A549 (cell line): ENCODE results near the gene SLC66A2. TPM values are rescaled to one million over a fixed set of nuclear protein-coding genes. Genes with fewer than 3 reads are reported as not detected.

Experiments
- ATAC-seq, 2 experiments: fragments of 200-7000 bp in 1 of 2; fragments of >200 bp in 1 of 2; cut with Nextera tagmentation in 1 of 2; cut with Tn5 transposase in 1 of 2; 3 replicates each; pipeline versions ENCODE4 v1.8.0 to v1.9.1; 2018 to 2020; ENCODE audit warnings: mild to moderate bottlenecking in 1 of 2, moderate library complexity in 1 of 2
- CTCF ChIA-PET: fragments of 300-600 bp; sonication (Branson Sonifier 250); formaldehyde crosslinking; extraction: SDS; loops from one replicate; lab custom pipeline; 2021; ENCODE audit warnings: antibody characterized with exemption, inconsistent platforms; lab: Yijun Ruan, JAX
- POLR2A ChIA-PET: fragments of 350-600 bp; formaldehyde crosslinking; extraction: SDS; loops from one replicate; lab custom pipeline; 2021; ENCODE audit warnings: antibody characterized with exemption, inconsistent platforms; lab: Yijun Ruan, JAX
- DNase-seq, 2 experiments: peaks; one replicate each; pipeline versions ENCODE4 v3.0.0 to v3.0.0-alpha.2; 2011 to 2016; ENCODE audit warnings: low read depth in 1 of 2, low spot score in 1 of 2
- FAIRE-seq: peaks from 2 replicates; lab custom pipeline; 2011; peaks lifted over from hg19 to GRCh38; lab: Jason Lieb, UNC
- H3K27ac ChIP-seq, 2 experiments: fragments of >200 bp; sonication (Bioruptor Twin); formaldehyde crosslinking; 3 replicates each; pipeline ENCODE4 v1.5.1; 2016 to 2017
- H3K4me1 ChIP-seq: fragments of >200 bp; sonication (Bioruptor Twin); formaldehyde crosslinking; 3 replicates; pipeline ENCODE4 v1.6.1; 2016
- H3K4me2 ChIP-seq: fragments of >200 bp; sonication (Bioruptor Twin); formaldehyde crosslinking; 3 replicates; pipeline ENCODE4 v1.6.1; 2016
- H3K4me3 ChIP-seq: fragments of >200 bp; sonication (Bioruptor Twin); formaldehyde crosslinking; 3 replicates; pipeline ENCODE4 v1.5.1; 2016
- H3K9me3 ChIP-seq: fragments of >200 bp; sonication (Bioruptor Twin); formaldehyde crosslinking; 3 replicates; pipeline ENCODE4 v1.6.1; 2016
- ATOH8 ChIP-seq: fragments of 250-450 bp; sonication (Bioruptor Pico); IDR thresholded peaks from 2 replicates; pipeline ENCODE4 v1.5.0; 2020; ENCODE audit warnings: low read depth, mild to moderate bottlenecking, moderate library complexity
- CBX2 ChIP-seq: fragments of 200-600 bp; sonication (generic); IDR thresholded peaks from 2 replicates; pipeline ENCODE4 v1.6.1; 2016; ENCODE audit warnings: low read depth, mild to moderate bottlenecking, borderline replicate concordance
- CBX8 ChIP-seq: fragments of 200-600 bp; sonication (generic); IDR thresholded peaks from 2 replicates; pipeline ENCODE4 v1.6.1; 2016
- CHD2 ChIP-seq: fragments of 150-350 bp; IDR thresholded peaks from 2 replicates; pipeline ENCODE4 v1.6.1; 2014; ENCODE audit warnings: low read length; ENCODE audit not compliant: partially characterized antibody
- E2F6 ChIP-seq: IDR thresholded peaks from 2 replicates; pipeline ENCODE4 v1.6.1; 2012; ENCODE audit warnings: low read depth, borderline replicate concordance
- FOSL2 ChIP-seq, 2 experiments: fragments of 450-650 bp in 1 of 2; fragments of >200 bp in 1 of 2; sonication (Bioruptor Twin) in 1 of 2; formaldehyde crosslinking; IDR thresholded peaks; 2 replicates each; pipeline versions ENCODE4 v1.5.0 to v1.6.1; 2016 to 2020; ENCODE audit warnings: mild to moderate bottlenecking in 1 of 2, moderate library complexity in 1 of 2
- HEYL ChIP-seq: fragments of 250-450 bp; sonication (Bioruptor Pico); IDR thresholded peaks from 2 replicates; pipeline ENCODE4 v1.8.0; 2021; ENCODE audit warnings: mild to moderate bottlenecking, moderate library complexity
- HMGXB4 ChIP-seq: fragments of 250-450 bp; sonication (Bioruptor Pico); IDR thresholded peaks from 2 replicates; pipeline ENCODE4 v1.5.0; 2021; ENCODE audit warnings: mild to moderate bottlenecking, moderate library complexity, borderline replicate concordance
- HOXA7 ChIP-seq: fragments of 250-450 bp; sonication (Bioruptor Pico); IDR thresholded peaks from 2 replicates; pipeline ENCODE4 v1.5.0; 2020; ENCODE audit warnings: mild to moderate bottlenecking, moderate library complexity
- HOXB5 ChIP-seq: fragments of 250-450 bp; sonication (Bioruptor Pico); IDR thresholded peaks from 2 replicates; pipeline ENCODE4 v1.5.0; 2020; ENCODE audit warnings: mild to moderate bottlenecking, moderate library complexity
- KDM5A ChIP-seq: fragments of 200-600 bp; sonication (generic); IDR thresholded peaks from 2 replicates; pipeline ENCODE4 v1.6.1; 2016; ENCODE audit warnings: antibody characterized with exemption, mild to moderate bottlenecking
- MAX ChIP-seq: IDR thresholded peaks from 2 replicates; pipeline ENCODE4 v1.6.1; 2012
- MAZ ChIP-seq: fragments of 150-350 bp; IDR thresholded peaks from 2 replicates; pipeline ENCODE4 v1.6.1; 2014; ENCODE audit warnings: antibody characterized with exemption, low read depth, low read length, borderline replicate concordance
- NR3C1 ChIP-seq: fragments of >200 bp; sonication (Bioruptor Twin); formaldehyde crosslinking; IDR thresholded peaks from 3 replicates; pipeline ENCODE4 v1.6.1; 2017
- POLR2A ChIP-seq: IDR thresholded peaks from 2 replicates; pipeline ENCODE4 v1.6.1; 2012; ENCODE audit warnings: mild to moderate bottlenecking, low read length
- ZC3H11A ChIP-seq: fragments of 450-650 bp; IDR thresholded peaks from 2 replicates; pipeline ENCODE4 v1.6.1; 2014; ENCODE audit warnings: antibody characterized with exemption, mild to moderate bottlenecking
- WGBS: methylation state at CpG from one replicate; pipeline ENCODE4 v1.1.6; 2017; ENCODE audit errors: missing lambda C conversion rate; 5-methylcytosine and 5-hydroxymethylcytosine counted together
- polyA plus RNA-seq, 4 experiments: library from polyadenylated mRNA; depleted of rRNA in 3 of 4; stranded (reverse); fragments of >200 nt; fragmentation: RNase III in 1 of 4; extraction: RNeasy Plus Mini Kit Qiagen cat#74134 plus additional on column Dnase treatment in 1 of 4; gene quantifications; 2 replicates in 3 of 4; 3 replicates in 1 of 4; pipeline ENCODE4 v1.2.3, GENCODE V29; 2011 to 2017

Gene SLC66A2
- polyA plus RNA-seq, 2 of the 4 experiments (the other 2 are of a cell fraction), result 4.8 to 11.5 TPM

GRCh38 chr18:79899609-79900445, 51.6 kb downstream of the SLC66A2 start:
- H3K4me3 ChIP-seq, result no peak overlapping the region
- no peak overlapping the region for H3K4me2 ChIP-seq
- no peak overlapping the region for H3K27ac ChIP-seq
- 96% methylated on average over 22 of the region's 53 CpGs for WGBS
- H3K9me3 ChIP-seq, result peaks cover 34% of the 10 kb centered on the region
- POLR2A ChIA-PET, result no interaction called here
- H3K4me1 ChIP-seq, result no peaks in the 10 kb centered on the region
- ATAC-seq, result no peak
- TF ChIP-seq HMGXB4, result no peak
- TF ChIP-seq KDM5A, result no peak
- TF ChIP-seq POLR2A, result no peak
- no peak for TF ChIP-seq NR3C1
- TF ChIP-seq HOXB5 (CRISPR knock-in tag), result no peak
- TF ChIP-seq E2F6, result no peak
- TF ChIP-seq ZC3H11A, result no peak
- TF ChIP-seq CHD2, result no peak
- TF ChIP-seq HOXA7, result no peak
- TF ChIP-seq CBX2, result no peak
- TF ChIP-seq CBX8, result no peak
- TF ChIP-seq MAZ, result no peak
- no peak for TF ChIP-seq HEYL
- no peak for TF ChIP-seq FOSL2 (IDR thresholded peaks at IDR 0.05)
- no peak for TF ChIP-seq FOSL2 (CRISPR knock-in tag; IDR thresholded peaks at IDR 0.05)
- TF ChIP-seq ATOH8, result no peak
- TF ChIP-seq MAX, result no peak
- CTCF ChIA-PET, result no interaction called here
- no peak for DNase-seq
- no peak for FAIRE-seq

GRCh38 chr18:79898952-79899608, 52.4 kb downstream of the SLC66A2 start:
- ATAC-seq (no peak), FAIRE-seq (no peak), DNase-seq (no peak)
- 96% methylated on average over 19 of the region's 70 CpGs for WGBS
- Histone ChIP-seq H3K4me1 (no peaks in the 10 kb centered on the region), H3K9me3 (peaks cover 34% of the 10 kb centered on the region), H3K4me3 (no peak overlapping the region), H3K27ac (no peak overlapping the region), H3K4me2 (no peak overlapping the region)
- ChIA-PET POLR2A (no interaction called here), CTCF (no interaction called here)
- TF ChIP-seq HMGXB4, result no peak
